NB4 (cell line): Measurements from ENCODE around the gene RNF13.
"Not testable (repeated sequence)": the region's sequence is repeated elsewhere in the genome, so short reads cannot be mapped to it uniquely, and the experiment has no call there.

Experiments
- CTCF ChIP-seq: IDR thresholded peaks from one replicate; pipeline ENCODE4 v1.5.1; 2012; ENCODE audit warnings: low read depth, low read length
- MYC ChIP-seq: IDR thresholded peaks from 2 replicates; pipeline ENCODE4 v1.6.1; 2011; ENCODE audit warnings: low read depth, low read length
- POLR2A ChIP-seq: IDR thresholded peaks from 2 replicates; pipeline ENCODE4 v1.6.1; 2011; ENCODE audit warnings: mild to moderate bottlenecking; ENCODE audit not compliant: insufficient read length; ENCODE audit errors: extremely low read depth

- not testable (repeated sequence) for TF ChIP-seq CTCF, MYC, POLR2A
Measured at GRCh38 chr3:149981979-149982378, 169.0 kb downstream of the RNF13 start.
